UCSD-AML1 (cell line): ENCODE results near the gene CCDC92B.

ENCODE experiments used
- DNase-seq: peaks from one replicate; lab custom pipeline; 2025; ENCODE audit not compliant: unreplicated experiment; lab: John Stamatoyannopoulos, UW

The CCDC92B gene

DNA sequence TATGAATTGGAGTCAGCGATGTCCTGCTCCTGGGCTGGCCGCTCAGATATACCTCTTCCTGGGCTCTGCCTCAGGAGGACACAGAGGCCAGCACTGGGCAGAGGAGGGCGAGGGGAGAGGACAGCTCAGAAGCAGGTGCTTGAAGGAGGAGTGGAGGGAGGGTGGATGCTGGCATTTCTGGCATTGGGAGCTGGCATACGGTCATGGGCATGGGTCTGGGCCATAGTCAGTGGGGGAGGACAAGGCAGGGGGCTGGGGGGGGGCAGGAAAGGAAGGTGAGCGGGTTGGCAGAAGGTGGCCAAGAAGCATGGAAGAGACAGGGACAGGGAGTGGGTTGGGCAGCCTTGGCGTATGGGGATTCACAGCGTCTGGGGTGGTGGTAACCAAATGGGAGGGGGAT lies 30.1 kb upstream of the CCDC92B start:
- DNase-seq, result no peak

DNA sequence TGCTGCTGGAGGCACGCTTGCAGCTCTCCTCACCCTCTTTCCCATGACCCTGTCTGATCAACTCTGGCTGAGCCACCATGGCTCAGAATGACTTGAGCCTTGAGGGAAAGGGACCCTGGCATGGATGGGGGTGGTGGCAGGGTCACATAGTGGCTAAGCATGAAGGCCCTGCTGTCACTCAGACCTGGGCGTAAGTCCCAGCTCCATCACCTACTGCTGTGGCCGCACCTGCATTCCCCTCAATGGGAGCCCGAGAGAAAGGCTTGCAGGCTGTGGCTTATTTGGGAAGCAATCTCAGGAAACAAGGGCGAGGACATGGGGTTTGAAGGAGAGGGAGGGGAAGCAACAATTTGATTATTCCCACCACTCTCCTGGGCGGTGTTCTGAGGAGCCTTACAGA lies 29.0 kb upstream of the CCDC92B start:
- no peak for DNase-seq

DNA sequence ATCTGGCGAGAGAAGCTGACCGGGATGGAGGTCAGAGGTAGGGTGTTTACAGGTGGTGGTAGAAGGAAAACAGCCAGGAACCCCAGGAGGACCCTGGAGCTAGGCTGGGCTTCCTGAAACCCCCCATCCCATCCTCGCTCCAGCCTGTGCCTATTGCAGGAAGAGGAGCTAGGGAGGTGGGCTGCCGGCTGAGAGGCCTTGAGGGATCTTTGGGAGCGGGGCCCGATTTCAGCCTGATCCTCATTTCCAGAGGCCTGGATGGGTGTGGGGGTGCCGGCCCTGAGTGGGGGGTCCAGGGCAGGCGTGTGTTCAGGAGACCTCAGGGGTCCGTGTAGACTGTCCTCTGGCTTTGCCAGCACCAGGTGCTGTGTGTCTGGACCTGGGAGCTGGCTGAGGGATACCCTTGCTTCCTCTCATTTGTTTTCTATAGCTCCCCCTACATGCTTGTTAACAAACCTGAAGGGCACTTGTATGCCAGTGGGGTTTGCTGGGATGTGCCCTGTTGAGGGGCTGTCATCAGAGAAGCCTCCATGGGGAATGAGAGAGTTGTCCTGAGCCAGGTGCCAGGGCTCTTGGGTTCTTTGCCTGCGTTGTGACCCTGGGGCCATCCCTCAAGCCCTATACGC lies 27.9 kb upstream of the CCDC92B start:
- DNase-seq, result no peak

DNA sequence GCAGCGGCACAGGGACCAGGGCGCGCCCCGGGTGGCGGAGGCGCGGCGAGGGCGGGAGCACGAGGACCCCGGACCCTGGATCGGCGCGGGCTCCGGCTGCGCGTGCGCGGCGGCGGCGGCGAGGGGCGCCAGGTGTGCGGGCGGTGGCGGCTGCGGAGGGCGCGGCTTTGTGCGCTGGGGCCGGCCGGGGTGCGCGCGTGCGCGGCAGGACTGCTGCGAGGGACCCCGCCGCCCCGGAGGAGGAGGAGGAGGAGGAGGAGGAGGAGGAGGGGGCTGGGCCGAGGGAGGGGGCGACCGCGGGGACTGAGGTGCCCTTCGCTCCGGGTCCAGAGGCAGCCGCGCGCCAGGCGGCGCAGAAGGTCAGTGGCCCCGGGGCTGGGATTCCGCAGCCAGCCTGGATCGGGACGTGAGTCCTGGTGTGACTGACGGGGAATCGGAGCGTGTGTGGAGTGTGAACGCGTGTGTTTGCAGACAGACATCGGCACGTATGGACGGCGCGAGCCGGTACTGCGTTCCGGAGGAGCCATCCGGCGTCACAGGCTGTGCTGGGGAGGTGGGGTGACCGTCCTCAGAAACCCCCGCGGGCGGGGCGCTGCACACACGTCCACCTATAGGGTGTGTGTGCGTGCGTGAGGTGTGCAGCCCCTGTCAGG lies 27.3 kb upstream of the CCDC92B start:
- DNase-seq, result no peak

DNA sequence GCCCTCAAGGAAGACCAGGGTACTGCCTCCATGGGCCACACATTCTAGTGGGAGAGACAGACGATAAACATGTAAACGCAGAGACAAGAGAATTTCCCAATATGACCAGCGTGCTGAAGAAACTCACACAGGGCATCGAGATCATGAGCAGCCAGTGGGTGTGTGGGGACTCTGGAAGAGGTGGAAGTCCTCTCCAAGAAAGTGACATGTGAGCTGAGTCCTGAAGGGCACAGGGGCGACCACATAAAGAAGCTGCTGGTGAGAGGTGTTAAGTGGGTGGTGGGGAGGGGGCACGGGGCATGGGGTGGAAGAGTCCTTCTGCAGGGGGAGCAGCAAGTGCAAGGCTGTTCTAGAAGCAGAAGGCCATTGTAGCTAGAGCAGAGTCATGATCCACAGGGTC lies 25.8 kb upstream of the CCDC92B start:
- no peak for DNase-seq

DNA sequence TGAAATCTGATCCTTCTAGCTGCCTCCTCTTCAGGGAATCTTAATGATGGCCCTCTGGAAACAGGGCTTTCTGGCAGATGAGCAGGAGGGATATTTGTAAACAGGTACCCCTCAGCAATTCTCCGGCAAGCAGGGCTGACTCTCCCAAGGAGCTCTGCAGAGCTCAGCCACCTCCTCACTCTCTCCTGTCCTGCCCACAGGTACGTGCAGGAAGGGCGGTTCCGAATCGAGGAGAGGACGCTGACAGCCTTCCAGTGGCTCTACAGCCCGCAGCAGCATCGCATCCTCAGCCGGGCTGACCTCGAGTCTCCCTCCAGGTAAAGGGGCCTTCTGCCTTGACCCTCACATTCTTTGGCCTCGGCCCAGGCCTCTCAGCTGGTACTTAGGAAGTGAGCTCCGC lies 20.7 kb upstream of the CCDC92B start:
- no peak for DNase-seq

DNA sequence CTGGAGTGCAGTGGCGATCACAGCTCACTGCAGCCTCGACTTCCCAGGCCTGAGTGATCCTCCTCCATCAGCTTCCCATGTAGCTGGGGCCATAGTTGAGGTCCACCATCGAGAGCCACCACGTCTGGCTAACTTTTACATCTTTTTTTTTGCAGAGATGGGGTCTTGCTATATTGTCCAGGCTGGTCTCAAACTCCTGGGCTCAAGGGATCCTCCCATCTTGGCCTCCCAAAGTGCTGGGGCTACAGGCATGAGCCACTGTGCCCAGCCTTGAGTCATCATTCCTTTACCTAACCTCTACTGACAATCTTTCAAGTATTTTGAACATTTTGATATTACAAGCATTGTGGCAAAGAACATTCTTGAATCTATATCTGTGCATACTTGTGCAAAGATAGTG lies 9.4 kb upstream of the CCDC92B start:
- DNase-seq, result no peak

DNA sequence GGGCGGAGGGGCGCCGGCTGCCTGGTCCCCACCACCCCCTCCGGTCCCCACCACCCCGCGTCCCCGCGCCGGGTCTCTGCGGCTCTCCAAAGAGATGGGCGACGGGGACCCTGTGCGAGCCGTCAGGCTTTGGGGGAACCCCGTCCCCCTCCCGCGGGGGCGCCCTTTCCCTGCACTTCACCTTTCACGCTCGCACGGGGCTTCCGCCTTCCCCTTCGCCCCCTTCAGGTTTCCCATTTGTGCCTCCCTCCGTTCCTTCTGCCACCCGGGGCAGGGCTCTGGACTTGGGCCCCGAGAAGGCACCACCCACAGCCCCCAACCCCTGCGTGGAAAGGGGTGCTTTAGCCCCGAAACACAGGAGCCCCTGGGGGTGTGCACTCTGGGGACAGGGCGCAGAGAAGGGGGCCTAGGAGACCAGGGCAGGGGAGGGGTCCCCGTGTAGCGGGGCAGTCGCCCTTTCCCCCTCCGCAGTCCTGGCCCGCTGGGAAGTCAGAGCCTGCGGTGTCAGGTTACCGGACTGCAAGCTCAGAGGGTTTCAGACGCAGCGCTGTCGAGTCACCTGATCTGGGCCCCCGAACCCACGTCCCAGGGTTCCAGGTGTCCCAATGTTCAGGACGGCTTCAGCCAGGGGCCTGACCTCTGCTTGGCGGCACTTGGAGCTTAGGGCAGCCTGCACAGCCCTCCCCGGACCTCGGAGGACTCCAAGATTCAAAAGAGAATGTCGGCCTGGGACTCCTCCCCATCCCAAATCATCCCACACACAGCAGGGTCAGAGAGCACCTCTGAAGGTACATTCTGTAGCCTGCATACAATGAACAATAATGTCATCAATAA lies 6.7 kb upstream of the CCDC92B start:
- no peak for DNase-seq

DNA sequence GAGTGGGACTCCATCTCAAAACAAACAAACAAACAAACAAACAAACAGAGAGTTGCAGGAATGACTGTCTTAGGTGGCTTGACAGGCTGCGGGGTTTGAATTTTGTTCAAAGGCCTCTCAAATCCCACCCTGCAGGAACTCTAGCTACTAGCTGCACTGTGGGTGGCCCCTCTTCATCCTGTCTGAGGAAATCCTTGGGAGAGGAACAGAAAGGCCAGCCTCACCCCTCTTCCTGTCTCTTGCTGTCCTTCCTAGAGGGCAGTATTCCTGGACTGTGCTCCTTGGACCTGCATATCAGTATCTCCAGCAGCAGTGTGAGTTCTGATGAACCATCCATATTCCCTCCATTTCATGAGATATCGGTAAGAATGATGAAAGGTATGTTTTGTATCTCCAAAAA lies 2.0 kb upstream of the CCDC92B start:
- no peak for DNase-seq

DNA sequence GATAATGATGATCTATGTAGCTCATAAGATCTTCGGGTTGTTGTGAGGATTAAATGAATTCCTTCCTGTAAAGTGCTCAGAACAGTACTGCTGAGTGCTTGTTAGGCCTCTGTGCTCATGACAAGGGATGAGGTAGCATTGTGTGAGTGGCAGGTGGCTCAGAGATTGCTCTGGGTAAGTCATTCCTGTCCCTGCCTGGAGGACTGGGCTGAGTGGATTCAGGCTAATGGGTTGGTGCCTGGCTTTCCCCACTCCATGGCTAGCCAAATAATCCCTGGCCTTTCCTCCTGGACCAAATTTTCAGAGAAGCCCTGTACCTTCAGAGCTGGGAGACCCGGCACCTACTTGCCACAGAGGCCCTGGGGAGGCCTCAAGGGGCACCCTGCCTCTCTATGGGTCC lies 1.3 kb upstream of the CCDC92B start:
- DNase-seq, result no peak

DNA sequence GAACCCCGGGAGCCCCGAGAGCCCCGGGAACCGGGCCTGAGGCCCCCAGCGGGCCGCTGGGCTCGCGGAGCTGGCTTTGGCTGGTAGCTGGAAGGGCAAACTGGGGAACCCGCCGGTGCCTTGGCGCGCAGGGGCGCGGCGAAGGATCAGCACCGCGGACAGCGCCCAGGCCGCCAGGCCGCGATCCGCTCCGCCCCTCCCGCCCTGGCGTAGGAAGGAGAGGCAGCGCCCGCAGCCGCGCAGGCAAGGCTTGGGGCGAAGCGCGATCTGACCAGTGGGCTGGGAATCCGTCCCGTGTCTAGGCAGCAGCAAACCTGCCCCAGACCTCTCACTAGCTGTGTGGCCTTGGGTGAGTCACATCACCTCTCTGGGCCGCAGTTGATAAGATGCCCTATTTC lies 331 bp upstream of the CCDC92B start:
- DNase-seq, result peak; percentile 80

DNA sequence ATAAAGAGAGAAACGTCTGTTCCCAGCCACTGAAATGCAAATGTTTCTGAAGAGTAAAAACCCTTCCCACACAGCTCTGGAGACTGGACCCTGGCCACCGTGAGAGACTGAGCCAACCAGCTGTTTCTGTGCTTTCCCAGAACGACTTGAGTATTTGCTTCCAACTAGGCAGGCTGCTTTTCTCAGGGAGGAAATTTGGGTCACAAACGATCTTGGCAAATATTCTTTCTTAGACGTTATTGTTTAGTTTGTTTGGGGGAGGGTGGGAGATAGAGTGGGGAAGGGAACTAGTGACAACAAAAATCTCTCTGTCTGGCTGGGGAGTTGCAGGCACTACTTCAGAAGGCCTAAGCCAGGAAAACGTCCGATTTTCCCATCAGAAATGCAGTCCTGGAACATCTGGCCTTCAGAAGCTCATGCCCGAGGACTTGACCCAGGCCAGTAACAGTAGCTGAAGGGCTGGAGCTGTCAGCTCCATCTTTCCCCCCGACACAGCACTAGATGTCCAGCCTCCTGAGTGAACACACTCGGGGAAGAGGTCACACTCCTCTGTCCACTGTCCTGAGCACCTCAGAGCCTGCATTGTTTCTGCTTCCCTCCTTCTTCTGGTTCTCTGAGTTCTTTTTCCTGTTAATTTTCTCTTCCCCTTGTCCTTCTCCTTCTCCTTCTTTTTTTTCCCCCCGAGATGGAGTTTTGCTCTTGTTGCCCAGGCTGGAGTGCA lies 4.0 kb downstream of the CCDC92B start:
- no peak for DNase-seq

DNA sequence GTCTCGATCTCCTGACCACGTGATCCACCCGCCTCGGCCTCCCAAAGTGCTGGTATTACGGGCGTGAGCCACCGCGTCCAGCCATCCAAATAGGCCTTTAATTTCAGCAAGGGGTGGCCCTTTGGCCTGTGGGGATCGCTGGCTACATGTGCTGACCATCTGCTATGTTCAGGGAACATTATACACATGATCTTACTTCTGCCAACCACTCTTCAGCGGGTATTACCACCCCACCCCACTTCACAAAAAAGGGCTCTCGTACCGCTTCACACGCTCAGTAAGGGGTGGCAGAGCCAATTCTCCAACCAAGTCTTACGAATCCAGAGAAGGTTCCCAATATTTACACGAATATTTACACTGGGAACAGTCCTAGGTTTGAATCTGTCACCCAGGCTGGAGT lies 11.8 kb downstream of the CCDC92B start:
- DNase-seq, result no peak

DNA sequence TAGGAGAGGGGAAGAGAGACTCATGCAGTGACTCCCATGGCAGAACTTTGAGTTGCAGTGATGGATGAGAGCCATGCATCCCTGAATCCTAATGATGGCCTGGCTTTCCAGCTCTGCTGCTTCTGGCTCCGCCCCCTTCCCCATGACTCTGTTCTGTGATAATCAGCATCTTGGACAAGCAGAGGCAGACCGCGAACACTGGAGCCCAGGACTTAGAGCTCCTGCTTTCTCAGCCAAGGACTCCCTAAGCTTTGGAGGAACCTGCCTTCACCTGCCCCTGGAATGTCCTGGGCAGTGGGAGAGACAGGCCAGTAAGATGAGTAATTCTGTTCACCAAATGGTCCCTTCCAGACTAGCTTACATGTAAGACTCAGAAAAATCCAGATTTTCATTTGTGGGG lies 12.5 kb downstream of the CCDC92B start:
- DNase-seq, result no peak

DNA sequence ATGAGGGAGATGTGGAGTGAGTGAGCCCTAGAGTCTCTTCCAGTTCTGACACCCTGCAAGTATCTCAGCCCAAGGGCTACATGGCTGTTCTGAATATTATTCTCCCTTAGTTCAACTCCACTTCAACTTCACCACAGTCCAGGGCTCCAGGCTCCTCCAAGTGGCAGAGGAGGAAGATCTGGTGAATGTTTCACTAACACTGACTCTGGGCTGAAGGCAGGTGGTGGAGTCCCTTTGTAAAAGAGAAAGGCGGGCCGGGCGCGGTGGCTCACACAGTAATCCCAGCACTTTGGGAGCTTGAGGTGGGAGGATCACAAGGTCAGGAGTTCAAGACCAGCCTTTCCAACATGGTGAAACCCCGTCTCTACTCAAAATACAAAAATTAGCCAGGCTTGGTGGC lies 13.6 kb downstream of the CCDC92B start:
- no peak for DNase-seq

DNA sequence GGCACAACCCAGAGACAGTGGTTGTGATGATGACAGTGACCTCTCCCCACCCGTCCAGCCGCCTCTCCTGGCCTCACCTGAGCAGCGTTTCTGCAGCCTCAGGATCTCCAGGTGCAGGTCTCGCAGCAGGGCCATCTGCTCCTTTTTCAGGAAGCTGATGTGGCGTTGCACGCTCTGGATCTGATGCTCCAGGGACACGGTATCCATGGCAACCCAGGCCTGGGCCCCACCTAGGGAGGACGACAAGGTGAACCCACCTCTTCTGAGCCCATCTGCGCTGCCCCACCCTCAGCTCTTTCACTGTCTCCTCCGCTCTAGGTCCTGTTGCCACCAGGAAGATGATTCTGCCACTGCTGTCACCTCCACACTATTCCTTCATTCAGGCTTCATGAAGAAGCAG lies 14.5 kb downstream of the CCDC92B start:
- DNase-seq, result no peak

DNA sequence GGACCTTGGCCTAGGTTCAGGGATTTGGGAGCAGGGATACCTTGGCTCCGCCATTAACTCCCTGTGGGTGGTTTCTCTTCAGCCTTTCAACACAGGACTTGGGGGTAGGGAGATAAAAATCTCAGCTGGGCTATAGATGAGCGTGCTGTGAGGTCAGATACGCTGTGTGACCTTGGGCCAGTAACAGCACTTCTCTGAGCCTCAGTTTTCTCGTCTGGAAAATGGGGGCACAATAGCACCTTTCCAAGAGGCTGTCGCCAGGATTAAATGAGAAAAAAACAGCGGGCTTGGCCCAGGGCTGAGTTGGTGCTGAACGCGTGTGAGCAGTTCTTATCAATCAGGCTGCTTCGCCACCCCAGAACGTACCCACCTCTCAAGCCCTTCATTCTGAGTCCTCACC lies 17.6 kb downstream of the CCDC92B start:
- DNase-seq, result no peak

DNA sequence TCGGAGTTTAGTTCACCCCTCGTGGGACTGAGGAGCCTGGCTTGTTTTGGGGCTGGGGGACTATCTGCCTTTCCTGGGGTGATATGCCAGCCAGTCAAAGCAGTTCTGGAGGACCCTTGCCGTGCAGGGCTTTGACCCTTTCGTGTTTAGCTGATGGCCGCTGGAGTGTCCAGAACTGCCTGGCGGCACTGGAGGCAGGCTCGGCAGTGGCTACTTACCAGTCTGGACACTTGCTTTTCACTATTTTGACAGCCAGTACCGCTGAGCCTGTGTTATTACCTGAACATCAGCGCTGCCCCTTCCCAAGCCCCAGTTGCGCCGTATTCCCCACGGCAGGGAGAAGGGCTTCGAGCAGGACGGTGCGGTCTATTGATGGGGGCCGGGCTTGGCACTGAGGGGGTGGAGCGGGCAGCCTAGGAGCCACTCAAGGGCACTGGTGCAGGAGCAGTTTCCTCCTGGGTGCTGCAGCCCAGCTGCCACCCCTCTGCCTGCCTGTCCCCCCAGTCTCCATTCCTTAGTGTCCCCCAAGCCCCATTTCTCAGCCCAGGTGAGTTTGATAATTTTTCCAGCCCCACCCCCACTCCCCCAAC lies 18.6 kb downstream of the CCDC92B start:
- DNase-seq, result no peak

DNA sequence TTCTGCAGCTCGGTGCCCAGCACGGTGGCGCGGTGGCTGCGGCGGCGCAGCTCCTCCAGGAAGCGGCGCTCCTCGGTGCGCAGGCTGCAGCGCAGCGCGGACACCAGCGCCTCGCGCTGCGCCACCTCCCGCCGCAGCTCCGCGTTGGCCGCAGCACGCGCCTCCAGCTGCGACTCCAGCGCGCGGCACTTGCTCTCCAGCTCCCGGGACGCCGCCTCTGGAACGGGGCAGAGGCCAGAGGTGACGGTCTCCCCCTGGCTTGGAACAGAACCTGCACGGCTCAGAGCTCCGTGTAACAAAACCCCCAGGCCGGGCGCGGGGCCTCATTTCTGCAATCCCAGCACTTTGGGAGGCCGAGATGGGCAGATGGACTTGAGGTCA lies 24.7 kb downstream of the CCDC92B start:
- DNase-seq, result peak; percentile 45

DNA sequence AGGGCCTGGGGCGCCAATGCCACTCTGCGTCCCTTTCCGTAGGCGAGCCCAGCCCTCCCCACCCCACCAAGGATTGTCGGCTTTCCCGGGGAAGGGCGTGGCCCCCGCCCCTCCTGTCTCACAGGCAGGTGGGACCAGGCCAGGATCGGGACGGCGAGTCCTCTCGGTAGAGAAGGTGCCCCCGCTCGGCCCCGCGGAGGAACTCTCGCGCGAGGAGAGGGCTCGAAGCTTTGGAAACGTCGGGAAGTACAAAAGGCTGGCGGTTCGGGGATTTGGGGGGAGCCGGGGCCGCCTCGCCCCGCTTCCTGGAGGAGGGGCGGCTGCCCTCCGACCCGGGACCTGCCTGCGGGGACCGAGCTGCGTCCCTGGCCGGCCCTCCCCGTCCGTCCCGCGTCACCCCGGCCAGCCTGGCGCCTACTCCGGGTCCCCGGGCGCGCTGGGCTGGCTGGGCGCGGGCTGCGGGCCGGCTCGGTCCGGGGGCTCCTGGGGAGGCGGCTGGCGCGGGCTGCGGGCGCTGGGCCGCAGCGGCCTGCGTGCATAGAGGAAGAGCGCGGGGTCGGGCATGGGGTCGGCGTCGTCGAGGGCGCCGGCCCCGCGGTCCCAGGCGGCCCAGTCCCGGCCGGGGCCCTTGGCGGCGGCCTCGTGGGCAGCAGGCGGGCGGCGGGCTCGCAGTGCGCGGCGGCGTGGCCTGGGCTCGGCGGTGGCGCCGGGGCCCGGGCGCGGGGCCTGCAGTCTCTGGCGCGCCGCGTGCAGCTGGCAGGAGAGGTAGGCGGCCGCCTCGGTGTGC lies 25.3 kb downstream of the CCDC92B start:
- DNase-seq, result no peak
